ENCODE results near the gene GRID1. TPM values are rescaled to one million over a fixed set of nuclear protein-coding genes. Genes with fewer than 3 reads are reported as not detected.

GRID1 gene
- total and polyA plus RNA-seq, 9 of the 15 experiments (the other 6 are each of a cell fraction or from before 2014, with no cell fraction given): 0.01 to 7.2 (median 1.2) TPM

GRCh38 chr10:86400705-86401587, 34.4 kb upstream of the GRID1 start:
- in situ Hi-C loops (cut with MboI): no loop called here
- H3K27ac ChIP-seq (ENCODE audit: extremely low read depth, low read depth, low read length): no peak overlapping the region

More at GRCh38 chr10:86400705-86401587, 34.4 kb upstream of the GRID1 start:
- ATAC-seq: no peak
- Histone ChIP-seq H3K4me2 (ENCODE audit: insufficient read depth, low read length) (peak overlapping the region; percentile 76), H3K9me3 (replicated peaks; ENCODE audit: control insufficient read depth, insufficient read depth, low read depth, low read length) (no peaks in the 10 kb centered on the region), H3K27me3 (ENCODE audit: control insufficient read depth in 2 of 2, insufficient read depth in 2 of 2, low read length in 2 of 2) (peaks cover 4 to 29% of the 10 kb centered on the region in 2 experiments; a peak in 3 of 5 replicates), H3K36me3 (ENCODE audit: control insufficient read depth, insufficient read depth, low read length) (no peaks in the 10 kb centered on the region), H3K9ac (ENCODE audit: insufficient read depth in 1 of 2, low read depth in 2 of 2, low read length in 2 of 2) (peak overlapping the region in 1 of 2 experiments; percentile 88; a peak in 1 of 4 replicates), H4K20me1 (replicated peaks; ENCODE audit: control insufficient read depth, insufficient read depth, low read length) (no peaks in the 10 kb centered on the region; the same call in 1 of the 2 replicates), H3K4me3 (peak overlapping the region; percentile 49), H3K79me2 (ENCODE audit: control insufficient read depth, insufficient read depth, low read length) (no peaks in the 10 kb centered on the region), H2AFZ (ENCODE audit: low read depth, low read length) (peak overlapping the region; percentile 90), H3K9me1 (ENCODE audit: control insufficient read depth, insufficient read depth, low read length) (no peaks in the 10 kb centered on the region), H3K4me1 (replicated peaks in 1 of 2; ENCODE audit: control insufficient read depth in 2 of 2, insufficient read depth in 2 of 2, low read length in 2 of 2) (peaks cover 0 to 21% of the 10 kb centered on the region in 2 experiments; a peak in 2 of 5 replicates)
- TF ChIP-seq ZKSCAN3 (CRISPR knock-in tag; IDR thresholded peaks at IDR 0.05) (no peak), PCBP1 (IDR thresholded peaks at IDR 0.05; ENCODE audit: low read depth, low read length, poor library complexity, severe bottlenecking) (peak; percentile 26)
- POLR2A ChIA-PET: interaction anchor here (0.6 to 2.0 kb wide), 3 partner anchors 11 to 184 kb away, joined by 3 to 5 read pairs (median 5); no protein-coding TSS in a partner anchor
- 52% methylated on average over 7 of the region's 76 CpGs for WGBS (ENCODE audit: insufficient coverage, low coverage, missing lambda C conversion rate)
- BruUV-seq (replicated peaks): no TSS peak
- no peak for FAIRE-seq
- no peak for DNase-seq (ENCODE audit: extremely low read depth in 1 of 4, low spot score in 3 of 4)
- CTCF ChIA-PET (ENCODE audit: low intra/inter-chr PET ratio): interaction anchor here (1.0 kb wide), 1 partner anchor 182 kb away, joined by 6 read pairs; no protein-coding TSS in a partner anchor
- intact Hi-C loops (cut with micrococcal nuclease): loop anchor here (1.0 kb wide), 2 partner anchors 122 to 184 kb away; no protein-coding TSS in a partner anchor
